MCF 10A (cell line): ENCODE results near the gene AGBL4. TPM values are rescaled to one million over a fixed set of nuclear protein-coding genes. Genes with fewer than 3 reads are reported as not detected.
A peak's percentile ranks its signal among the peaks of the same experiment; 100 is the strongest.

Source experiments
- BruUV-seq: library from RNA; stranded (reverse); fragments of 400-500 nt; replicated peaks from 2 replicates; lab custom pipeline; 2021; lab: Mats Ljungman, UMichigan
- CTCF ChIA-PET: fragments of 300-600 bp; sonication (Branson Sonifier 250); formaldehyde crosslinking; extraction: SDS; loops from one replicate; lab custom pipeline; 2021; ENCODE audit warnings: antibody characterized with exemption, inconsistent platforms; lab: Yijun Ruan, JAX
- POLR2A ChIA-PET: fragments of 300-600, 350-650 bp; sonication (Branson Sonifier 250); formaldehyde crosslinking; extraction: SDS; loops from one replicate; lab custom pipeline; 2020; ENCODE audit warnings: antibody characterized with exemption, inconsistent platforms; lab: Yijun Ruan, JAX
- DNase-seq: peaks from one replicate; pipeline ENCODE4 v3.0.0-alpha.2; 2018; ENCODE audit not compliant: unreplicated experiment
- H3K27ac Mint-ChIP-seq: one replicate; pipeline ENCODE4 v1.8.0; 2022; ENCODE audit warnings: mild to moderate bottlenecking, low read depth, mixed read lengths; ENCODE audit not compliant: unreplicated experiment
- H3K27me3 Mint-ChIP-seq: one replicate; pipeline ENCODE4 v1.8.0; 2022; ENCODE audit warnings: mixed read lengths; ENCODE audit not compliant: insufficient read depth, unreplicated experiment
- H3K36me3 Mint-ChIP-seq: one replicate; pipeline ENCODE4 v1.8.0; 2022; ENCODE audit warnings: mild to moderate bottlenecking, moderate library complexity, mixed read lengths; ENCODE audit not compliant: insufficient read depth, unreplicated experiment
- H3K4me1 Mint-ChIP-seq: one replicate; pipeline ENCODE4 v1.8.0; 2022; ENCODE audit warnings: mixed read lengths; ENCODE audit not compliant: insufficient read depth, unreplicated experiment
- H3K4me3 Mint-ChIP-seq: one replicate; pipeline ENCODE4 v1.8.0; 2022; ENCODE audit warnings: mild to moderate bottlenecking, moderate library complexity, mixed read lengths; ENCODE audit not compliant: unreplicated experiment
- H3K9me3 Mint-ChIP-seq: one replicate; pipeline ENCODE4 v1.8.0; 2022; ENCODE audit warnings: mixed read lengths; ENCODE audit not compliant: unreplicated experiment
- intact Hi-C: fragments of 100-400 bp; cut with micrococcal nuclease; formaldehyde crosslinking; loops from 2 replicates; pipeline ENCODE4 v1.14.1; 2022
- total RNA-seq: library from RNA; stranded (reverse); gene quantifications from 2 replicates; pipeline ENCODE4 v1.2.3, GENCODE V29; 2022
- TF ChIP-seq, protein P1 (sequence below): fragments of 200-600 bp; IDR thresholded peaks from one replicate; pipeline ENCODE4 v1.8.0; 2022; ENCODE audit warnings: antibody characterized with exemption, mild to moderate bottlenecking; ENCODE audit not compliant: unreplicated experiment

AGBL4 gene
- total RNA-seq, 1 experiment from 2014 or later, result not detected

- Mint-ChIP-seq H3K27me3 (no peaks in the 10 kb centered on the region), H3K9me3 (no peaks in the 10 kb centered on the region), H3K4me1 (peaks cover 18% of the 10 kb centered on the region), H3K4me3 (no peak overlapping the region), H3K27ac (peak overlapping the region; percentile 32), H3K36me3 (no peaks in the 10 kb centered on the region)
- TF ChIP-seq, protein P1, sequence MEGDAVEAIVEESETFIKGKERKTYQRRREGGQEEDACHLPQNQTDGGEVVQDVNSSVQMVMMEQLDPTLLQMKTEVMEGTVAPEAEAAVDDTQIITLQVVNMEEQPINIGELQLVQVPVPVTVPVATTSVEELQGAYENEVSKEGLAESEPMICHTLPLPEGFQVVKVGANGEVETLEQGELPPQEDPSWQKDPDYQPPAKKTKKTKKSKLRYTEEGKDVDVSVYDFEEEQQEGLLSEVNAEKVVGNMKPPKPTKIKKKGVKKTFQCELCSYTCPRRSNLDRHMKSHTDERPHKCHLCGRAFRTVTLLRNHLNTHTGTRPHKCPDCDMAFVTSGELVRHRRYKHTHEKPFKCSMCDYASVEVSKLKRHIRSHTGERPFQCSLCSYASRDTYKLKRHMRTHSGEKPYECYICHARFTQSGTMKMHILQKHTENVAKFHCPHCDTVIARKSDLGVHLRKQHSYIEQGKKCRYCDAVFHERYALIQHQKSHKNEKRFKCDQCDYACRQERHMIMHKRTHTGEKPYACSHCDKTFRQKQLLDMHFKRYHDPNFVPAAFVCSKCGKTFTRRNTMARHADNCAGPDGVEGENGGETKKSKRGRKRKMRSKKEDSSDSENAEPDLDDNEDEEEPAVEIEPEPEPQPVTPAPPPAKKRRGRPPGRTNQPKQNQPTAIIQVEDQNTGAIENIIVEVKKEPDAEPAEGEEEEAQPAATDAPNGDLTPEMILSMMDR, result no peak
- BruUV-seq, result no TSS peak
- DNase-seq, result peak; percentile 53
- CTCF ChIA-PET, result interaction anchor here (0.6 to 1.4 kb wide), 5 partner anchors 9 to 385 kb away, joined by 3 to 6 read pairs (median 3); no protein-coding TSS in a partner anchor
- intact Hi-C loops, result no loop called here
- POLR2A ChIA-PET, result interaction anchor here (0.7 to 2.0 kb wide), 3 partner anchors 18 to 1538 kb away, joined by 3 to 10 read pairs (median 3); partner anchors contain the start of gene SPATA6
These were observed 1529.6 kb downstream of the AGBL4 start for GRCh38 chr1:48493970-48494769.

DNA sequence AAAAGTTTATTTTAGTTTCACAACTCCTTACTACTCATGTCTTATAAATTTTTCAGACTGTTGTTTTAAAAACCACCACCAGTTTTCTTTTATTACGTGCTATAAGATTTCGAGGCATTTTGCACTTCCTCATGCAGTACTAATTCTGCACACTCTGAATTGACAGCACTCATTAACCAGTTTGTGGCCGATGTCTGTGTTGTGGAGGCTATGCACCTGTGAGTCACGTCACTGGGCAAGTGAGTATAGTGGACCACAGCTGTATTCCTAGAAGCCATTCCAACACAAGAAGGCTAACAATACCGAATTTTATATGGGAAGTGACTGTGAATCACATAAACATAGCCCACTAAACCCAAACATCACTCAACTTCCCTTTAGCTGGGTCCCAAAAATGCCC is 1530.7 kb downstream of the AGBL4 start:
- H3K9me3 Mint-ChIP-seq, result no peaks in the 10 kb centered on the region
- intact Hi-C loops, result no loop called here
- peaks cover 13% of the 10 kb centered on the region for H3K4me1 Mint-ChIP-seq
- ChIA-PET POLR2A (no interaction called here), CTCF (interaction anchor here (0.6 kb wide), 1 partner anchor 384 kb away, joined by 4 read pairs; no protein-coding TSS in a partner anchor)
- no peaks in the 10 kb centered on the region for H3K27me3 Mint-ChIP-seq
- DNase-seq, result no peak
- BruUV-seq, result no TSS peak
- no peaks in the 10 kb centered on the region for H3K36me3 Mint-ChIP-seq
- no peak overlapping the region for H3K4me3 Mint-ChIP-seq
- TF ChIP-seq, protein P1, result no peak
- H3K27ac Mint-ChIP-seq, result no peak overlapping the region

GRCh38 chr1:48492392-48492791 is 1531.4 kb downstream of the AGBL4 start:
- H3K27me3 Mint-ChIP-seq, result no peaks in the 10 kb centered on the region
- peaks cover 13% of the 10 kb centered on the region for H3K4me1 Mint-ChIP-seq
- no peaks in the 10 kb centered on the region for H3K9me3 Mint-ChIP-seq
- H3K4me3 Mint-ChIP-seq, result no peak overlapping the region
- CTCF ChIA-PET, result no interaction called here
- DNase-seq, result no peak
- peak overlapping the region; percentile 57 for H3K27ac Mint-ChIP-seq
- intact Hi-C loops, result no loop called here
- BruUV-seq, result no TSS peak
- no peaks in the 10 kb centered on the region for H3K36me3 Mint-ChIP-seq
- TF ChIP-seq, protein P1, result no peak
- POLR2A ChIA-PET, result no interaction called here

GRCh38 chr1:48488721-48489120 is 1535.0 kb downstream of the AGBL4 start:
- Mint-ChIP-seq H3K9me3 (no peaks in the 10 kb centered on the region), H3K27me3 (no peaks in the 10 kb centered on the region), H3K27ac (no peak overlapping the region), H3K36me3 (no peaks in the 10 kb centered on the region), H3K4me3 (no peak overlapping the region), H3K4me1 (peaks cover 3% of the 10 kb centered on the region)
- ChIA-PET POLR2A (no interaction called here), CTCF (interaction anchor here (0.6 to 1.4 kb wide), 5 partner anchors 9 to 382 kb away, joined by 3 to 8 read pairs (median 3); no protein-coding TSS in a partner anchor)
- no peak for DNase-seq
- intact Hi-C loops, result no loop called here
- BruUV-seq, result no TSS peak
- TF ChIP-seq, protein P1, result no peak
